H9 (cell line): Measurements from ENCODE around the gene RAI14. TPM values are rescaled to one million over a fixed set of nuclear protein-coding genes. Genes with fewer than 3 reads are reported as not detected.

Experiments used
- DNase-seq: peaks from one replicate; pipeline ENCODE4 v3.0.0-alpha.2; 2017
- H2AFZ ChIP-seq: one replicate; pipeline ENCODE4 v1.6.1; 2013; ENCODE audit warnings: mild to moderate bottlenecking, low read length, control low read depth, moderate library complexity
- H2AK5ac ChIP-seq: 2 replicates; pipeline ENCODE4 v1.6.1; 2013; ENCODE audit warnings: low read length, control low read depth, mixed read lengths; ENCODE audit not compliant: insufficient read length
- H2BK120ac ChIP-seq: one replicate; pipeline ENCODE4 v1.6.1; 2013; ENCODE audit warnings: low read depth, mild to moderate bottlenecking, low read length, control low read depth, inconsistent platforms; ENCODE audit not compliant: poor library complexity, severe bottlenecking
- H2BK12ac ChIP-seq: 2 replicates; pipeline ENCODE4 v1.6.1; 2013; ENCODE audit warnings: low read length, control low read depth, mixed read lengths, low read depth; ENCODE audit not compliant: insufficient read length
- H2BK15ac ChIP-seq: 2 replicates; pipeline ENCODE4 v1.6.1; 2013; ENCODE audit warnings: low read depth, low read length, control low read depth
- H2BK20ac ChIP-seq: one replicate; pipeline ENCODE4 v1.6.1; 2013; ENCODE audit warnings: low read depth, mild to moderate bottlenecking, low read length, control low read depth, inconsistent platforms; ENCODE audit not compliant: poor library complexity, severe bottlenecking
- H2BK5ac ChIP-seq: 2 replicates; pipeline ENCODE4 v1.6.1; 2013; ENCODE audit warnings: low read length, control low read depth, mixed read lengths; ENCODE audit not compliant: insufficient read length
- H3K14ac ChIP-seq: 2 replicates; pipeline ENCODE4 v1.6.1; 2013; ENCODE audit warnings: low read length, control low read depth; ENCODE audit not compliant: insufficient read depth
- H3K18ac ChIP-seq: 2 replicates; pipeline ENCODE4 v1.6.1; 2013; ENCODE audit warnings: low read depth, mild to moderate bottlenecking, mixed read lengths, low read length, control low read depth; ENCODE audit not compliant: insufficient read length
- H3K23ac ChIP-seq: 2 replicates; pipeline ENCODE4 v1.6.1; 2013; ENCODE audit warnings: low read length, control low read depth, mixed read lengths, low read depth; ENCODE audit not compliant: insufficient read length
- H3K23me2 ChIP-seq: 2 replicates; pipeline ENCODE4 v1.6.1; 2013; ENCODE audit warnings: low read depth, mild to moderate bottlenecking, mixed read lengths, low read length, control low read depth; ENCODE audit not compliant: insufficient read length, poor library complexity, severe bottlenecking
- H3K27ac ChIP-seq: 2 replicates; pipeline ENCODE4 v1.5.1; 2013; ENCODE audit warnings: low read length, control low read depth, mixed read lengths, low read depth; ENCODE audit not compliant: insufficient read length
- H3K27me3 ChIP-seq: 2 replicates; pipeline ENCODE4 v1.6.1; 2013; ENCODE audit warnings: low read length, control low read depth, inconsistent platforms; ENCODE audit not compliant: insufficient read depth
- H3K4ac ChIP-seq: 2 replicates; pipeline ENCODE4 v1.6.1; 2013; ENCODE audit warnings: low read depth, mild to moderate bottlenecking, control low read depth, inconsistent platforms, low read length, moderate library complexity
- H3K4me1 ChIP-seq: 2 replicates; pipeline ENCODE4 v1.6.1; 2013; ENCODE audit warnings: low read length, control low read depth, inconsistent platforms; ENCODE audit not compliant: insufficient read depth
- H3K4me2 ChIP-seq: 2 replicates; pipeline ENCODE4 v1.6.1; 2013; ENCODE audit warnings: low read length, control low read depth, mixed read lengths; ENCODE audit not compliant: insufficient read length, insufficient read depth
- H3K56ac ChIP-seq: 2 replicates; pipeline ENCODE4 v1.6.1; 2013; ENCODE audit warnings: low read depth, mild to moderate bottlenecking, mixed read lengths, low read length, control low read depth; ENCODE audit not compliant: insufficient read length
- H3K79me1 ChIP-seq: 2 replicates; pipeline ENCODE4 v1.6.1; 2013; ENCODE audit warnings: low read depth, mild to moderate bottlenecking, moderate library complexity, low read length, control low read depth, inconsistent platforms; ENCODE audit not compliant: insufficient read depth, poor library complexity, severe bottlenecking
- H3K79me2 ChIP-seq: 2 replicates; pipeline ENCODE4 v1.6.1; 2013; ENCODE audit warnings: low read length, control low read depth, inconsistent platforms; ENCODE audit not compliant: insufficient read depth
- H3K9ac ChIP-seq: 2 replicates; pipeline ENCODE4 v1.6.1; 2013; ENCODE audit warnings: low read length, control low read depth, mixed read lengths; ENCODE audit not compliant: insufficient read length; ENCODE audit errors: extremely low read depth
- H3K9me3 ChIP-seq: one replicate; pipeline ENCODE4 v1.6.1; 2013; ENCODE audit warnings: low read depth, low read length, inconsistent platforms; ENCODE audit not compliant: control insufficient read depth
- H3T11ph ChIP-seq: one replicate; pipeline ENCODE4 v1.6.1; 2013; ENCODE audit warnings: mild to moderate bottlenecking, low read length, control low read depth, inconsistent platforms
- H4K20me1 ChIP-seq: one replicate; pipeline ENCODE4 v1.6.1; 2013; ENCODE audit not compliant: control insufficient read depth, insufficient read length, insufficient read depth
- H4K5ac ChIP-seq: 2 replicates; pipeline ENCODE4 v1.6.1; 2013; ENCODE audit warnings: low read depth, mild to moderate bottlenecking, mixed read lengths, low read length, control low read depth; ENCODE audit not compliant: insufficient read length
- H4K8ac ChIP-seq: replicated peaks from 2 replicates; pipeline ENCODE4 v1.6.1; 2013; ENCODE audit warnings: low read length, control low read depth, mixed read lengths, low read depth; ENCODE audit not compliant: insufficient read length
- H4K91ac ChIP-seq: 2 replicates; pipeline ENCODE4 v1.6.1; 2013; ENCODE audit warnings: low read depth, mild to moderate bottlenecking, moderate library complexity, mixed read lengths, low read length, control low read depth; ENCODE audit not compliant: insufficient read length
- H3K27ac Mint-ChIP-seq, 3 experiments: 2 replicates in 2 of 3; 3 replicates in 1 of 3; pipeline ENCODE4 v1.8.0; 2020 to 2021; ENCODE audit warnings: mixed read lengths in 3 of 3, mild to moderate bottlenecking in 1 of 3, moderate library complexity in 1 of 3
- H3K27me3 Mint-ChIP-seq: 2 replicates; pipeline ENCODE4 v1.8.0; 2021; ENCODE audit warnings: low read depth, mild to moderate bottlenecking, moderate library complexity, mixed read lengths
- H3K36me3 Mint-ChIP-seq, 3 experiments: 2 replicates in 2 of 3; 3 replicates in 1 of 3; pipeline ENCODE4 v1.8.0; 2020 to 2021; ENCODE audit warnings: low read depth in 3 of 3, mixed read lengths in 3 of 3; ENCODE audit not compliant: insufficient read depth in 1 of 3
- H3K4me1 Mint-ChIP-seq, 2 experiments: 2 replicates each; pipeline ENCODE4 v1.8.0; 2020; ENCODE audit warnings: mixed read lengths in 2 of 2
- H3K4me3 Mint-ChIP-seq, 2 experiments: 2 replicates in 1 of 2; 3 replicates in 1 of 2; pipeline ENCODE4 v1.8.0; 2020 to 2021; ENCODE audit warnings: mild to moderate bottlenecking in 2 of 2, mixed read lengths in 2 of 2, moderate library complexity in 1 of 2
- H3K9me3 Mint-ChIP-seq, 2 experiments: 2 replicates in 1 of 2; 3 replicates in 1 of 2; pipeline ENCODE4 v1.8.0; 2020; ENCODE audit warnings: mild to moderate bottlenecking in 2 of 2, mixed read lengths in 2 of 2, moderate library complexity in 1 of 2
- WGBS: extraction: QIAGEN DNeasy Blood & Tissue Kit; methylation state at CpG from one replicate; pipeline ENCODE4 v1.1.7; 2013; ENCODE audit warnings: missing lambda C conversion rate, low lambda C conversion rate, mixed read lengths; ENCODE audit not compliant: insufficient read length; ENCODE audit errors: extremely low coverage; 5-methylcytosine and 5-hydroxymethylcytosine counted together
- total RNA-seq: library from RNA; stranded (reverse); gene quantifications from 2 replicates; pipeline ENCODE4 v1.2.1, GENCODE V29; 2021
- TF ChIP-seq, protein P1 (sequence below): fragments of 200-600 bp; sonication (generic); conservative IDR thresholded peaks from 3 replicates; pipeline ENCODE4 v1.8.0; 2021; ENCODE audit warnings: antibody characterized with exemption, mild to moderate bottlenecking

The RAI14 gene
- total RNA-seq, 1 experiment from 2014 or later: 127 TPM

- no peaks in the 10 kb centered on the region for H3K9me3 Mint-ChIP-seq
- H3K23ac ChIP-seq: no peak overlapping the region
- H2BK120ac ChIP-seq: no peak overlapping the region
- H2BK20ac ChIP-seq: no peak overlapping the region
- no peaks in the 10 kb centered on the region for H4K20me1 ChIP-seq
- no peak overlapping the region for H3K56ac ChIP-seq
- H3K9ac ChIP-seq: no peak overlapping the region
- H3K36me3 Mint-ChIP-seq: peaks cover 21 to 50% (median 49%) of the 10 kb centered on the region in 3 experiments; a peak in 6 of 7 replicates
- no peak overlapping the region for H4K91ac ChIP-seq
- no peaks in the 10 kb centered on the region for H3K27me3 Mint-ChIP-seq
- no peak overlapping the region for H2AFZ ChIP-seq
- no peak overlapping the region for H3K14ac ChIP-seq
- no peak overlapping the region for H4K8ac ChIP-seq
- H2BK12ac ChIP-seq: no peak overlapping the region
- H2BK5ac ChIP-seq: no peak overlapping the region
- no CpG with 5 or more reads among the region's 3 CpGs for WGBS
- no peaks in the 10 kb centered on the region for H3K9me3 ChIP-seq
- no peak overlapping the region for H3T11ph ChIP-seq
- no peak overlapping the region for H2BK15ac ChIP-seq
- no peak overlapping the region for H4K5ac ChIP-seq
- H3K79me2 ChIP-seq: no peaks in the 10 kb centered on the region
- no peaks in the 10 kb centered on the region for H3K27me3 ChIP-seq
- no peak overlapping the region for H3K4ac ChIP-seq
- no peaks in the 10 kb centered on the region for H3K4me1 Mint-ChIP-seq
- H3K4me1 ChIP-seq: no peaks in the 10 kb centered on the region
- no peak overlapping the region for H3K4me2 ChIP-seq
- no peaks in the 10 kb centered on the region for H3K79me1 ChIP-seq
- no peak overlapping the region for H3K27ac Mint-ChIP-seq
- TF ChIP-seq, protein P1, sequence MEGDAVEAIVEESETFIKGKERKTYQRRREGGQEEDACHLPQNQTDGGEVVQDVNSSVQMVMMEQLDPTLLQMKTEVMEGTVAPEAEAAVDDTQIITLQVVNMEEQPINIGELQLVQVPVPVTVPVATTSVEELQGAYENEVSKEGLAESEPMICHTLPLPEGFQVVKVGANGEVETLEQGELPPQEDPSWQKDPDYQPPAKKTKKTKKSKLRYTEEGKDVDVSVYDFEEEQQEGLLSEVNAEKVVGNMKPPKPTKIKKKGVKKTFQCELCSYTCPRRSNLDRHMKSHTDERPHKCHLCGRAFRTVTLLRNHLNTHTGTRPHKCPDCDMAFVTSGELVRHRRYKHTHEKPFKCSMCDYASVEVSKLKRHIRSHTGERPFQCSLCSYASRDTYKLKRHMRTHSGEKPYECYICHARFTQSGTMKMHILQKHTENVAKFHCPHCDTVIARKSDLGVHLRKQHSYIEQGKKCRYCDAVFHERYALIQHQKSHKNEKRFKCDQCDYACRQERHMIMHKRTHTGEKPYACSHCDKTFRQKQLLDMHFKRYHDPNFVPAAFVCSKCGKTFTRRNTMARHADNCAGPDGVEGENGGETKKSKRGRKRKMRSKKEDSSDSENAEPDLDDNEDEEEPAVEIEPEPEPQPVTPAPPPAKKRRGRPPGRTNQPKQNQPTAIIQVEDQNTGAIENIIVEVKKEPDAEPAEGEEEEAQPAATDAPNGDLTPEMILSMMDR: no peak
- H3K23me2 ChIP-seq: no peaks in the 10 kb centered on the region
- no peak overlapping the region for H2AK5ac ChIP-seq
- no peak overlapping the region for H3K18ac ChIP-seq
- H3K27ac ChIP-seq: no peak overlapping the region
- DNase-seq: no peak
- no peak overlapping the region for H3K4me3 Mint-ChIP-seq
Measured at GRCh38 chr5:34817558-34818351, 161.6 kb downstream of the RAI14 start.
